Tibial nerve (tissue), 4 donors: ENCODE measurements around the gene INPP5E. TPM values are rescaled to one million over a fixed set of nuclear protein-coding genes. Genes with fewer than 3 reads are reported as not detected.

Source experiments
- DNase-seq, 2 donors: peaks; one replicate each; pipeline ENCODE4 v3.0.0-alpha.2; 2019; ENCODE audit warnings: low spot score in 2 of 2
- H3K27ac ChIP-seq, 4 donors: fragments of 200-600 bp; sonication (generic) in 3 of 4; one replicate each; pipeline ENCODE4 v1.5.1; 2017 to 2019; ENCODE audit warnings: mild to moderate bottlenecking in 1 of 4
- H3K27me3 ChIP-seq, 2 donors: fragments of 200-600 bp; sonication (generic) in 1 of 2; one replicate each; pipeline versions ENCODE4 v1.5.1 to v1.6.0; 2017 to 2019
- H3K36me3 ChIP-seq, 3 donors: fragments of 200-600 bp; sonication (generic); one replicate each; pipeline ENCODE4 v1.5.1; 2018 to 2019
- H3K4me1 ChIP-seq, 4 donors: fragments of 200-600 bp; sonication (generic) in 3 of 4; one replicate each; pipeline ENCODE4 v1.5.1; 2017 to 2019
- H3K4me3 ChIP-seq, 4 donors: fragments of 200-600 bp; sonication (generic) in 3 of 4; one replicate each; pipeline ENCODE4 v1.5.1; 2017 to 2019; ENCODE audit warnings: mild to moderate bottlenecking in 1 of 4, moderate library complexity in 1 of 4
- H3K9me3 ChIP-seq, 4 donors: fragments of 200-600 bp; sonication (generic) in 3 of 4; one replicate each; pipeline ENCODE4 v1.5.1; 2017 to 2019
- CTCF ChIP-seq, 5 experiments: fragments of 200-600 bp in 3 of 5; fragments of 450-650 bp in 2 of 5; sonication (generic) in 3 of 5; IDR thresholded peaks; one replicate each; pipeline ENCODE4 v1.5.1; 2016 to 2019; ENCODE audit warnings: antibody characterized with exemption in 5 of 5, mild to moderate bottlenecking in 3 of 5, moderate library complexity in 2 of 5
- EP300 ChIP-seq, 2 donors: sonication (generic); formaldehyde crosslinking; IDR thresholded peaks; one replicate each; pipeline ENCODE4 v1.6.1; 2017; ENCODE audit warnings: antibody characterized with exemption in 2 of 2, mild to moderate bottlenecking in 1 of 2
- POLR2A ChIP-seq, 2 donors: fragments of 450-650 bp; IDR thresholded peaks; one replicate each; pipeline ENCODE4 v1.6.1; 2017; ENCODE audit warnings: antibody characterized with exemption in 2 of 2, mild to moderate bottlenecking in 2 of 2, moderate library complexity in 2 of 2
- WGBS, 2 donors: methylation state at CpG; one replicate each; pipeline ENCODE4 v1.1.5; 2018; 5-methylcytosine and 5-hydroxymethylcytosine counted together
- total RNA-seq, 4 donors: library from RNA; depleted of rRNA; stranded (reverse); fragments of >200 nt; gene quantifications; one replicate each; pipeline ENCODE4 v1.1.0, GENCODE V29; 2016

INPP5E gene
- total RNA-seq, 4 donors from 2014 or later = 15.1 to 23.1 (median 18.6) TPM

- Histone ChIP-seq H3K27ac (no peak overlapping the region), H3K9me3 (no peaks in the 10 kb centered on the region), H3K4me1 (peaks cover 0 to 9% (median 0%) of the 10 kb centered on the region in 4 donors), H3K27me3 (no peaks in the 10 kb centered on the region), H3K36me3 (peaks cover 0 to 91% (median 8%) of the 10 kb centered on the region in 3 donors), H3K4me3 (no peak overlapping the region)
- no peak for DNase-seq
- TF ChIP-seq EP300 (IDR thresholded peaks at IDR 0.05) = no peak
- TF ChIP-seq POLR2A (IDR thresholded peaks at IDR 0.05) = no peak
- no peak for TF ChIP-seq CTCF (IDR thresholded peaks at IDR 0.05)
- 95% methylated on average over 14 to 16 of the region's 17 CpGs for WGBS, 2 donors
Measured at GRCh38 chr9:136380381-136380780, 59.3 kb downstream of the INPP5E start.

- Histone ChIP-seq H3K27me3 (no peaks in the 10 kb centered on the region), H3K27ac (no peak overlapping the region), H3K4me1 (peaks cover 0 to 9% (median 0%) of the 10 kb centered on the region in 4 donors), H3K36me3 (peaks cover 0 to 91% (median 8%) of the 10 kb centered on the region in 3 donors), H3K4me3 (no peak overlapping the region), H3K9me3 (no peaks in the 10 kb centered on the region)
- 79 to 91% methylated on average over 8 to 9 of the region's 11 CpGs for WGBS, 2 donors
- no peak for TF ChIP-seq POLR2A (IDR thresholded peaks at IDR 0.05)
- no peak for TF ChIP-seq CTCF (IDR thresholded peaks at IDR 0.05)
- no peak for TF ChIP-seq EP300 (IDR thresholded peaks at IDR 0.05)
- no peak for DNase-seq
Measured at GRCh38 chr9:136379891-136380290, 59.8 kb downstream of the INPP5E start.

GRCh38 chr9:136379401-136379800 is 60.2 kb downstream of the INPP5E start:
- Histone ChIP-seq H3K9me3 (no peaks in the 10 kb centered on the region), H3K4me1 (peaks cover 0 to 9% (median 0%) of the 10 kb centered on the region in 4 donors), H3K27ac (no peak overlapping the region), H3K27me3 (no peaks in the 10 kb centered on the region), H3K36me3 (peaks cover 0 to 90% (median 7%) of the 10 kb centered on the region in 3 donors), H3K4me3 (no peak overlapping the region)
- DNase-seq = no peak
- 83 to 88% methylated on average over 2 to 4 of the region's 11 CpGs for WGBS, 2 donors
- TF ChIP-seq EP300 (IDR thresholded peaks at IDR 0.05) (no peak), POLR2A (IDR thresholded peaks at IDR 0.05) (no peak), CTCF (IDR thresholded peaks at IDR 0.05) (no peak)

GRCh38 chr9:136379003-136379287 is 60.7 kb downstream of the INPP5E start:
- H3K27ac ChIP-seq = no peak overlapping the region
- TF ChIP-seq CTCF (IDR thresholded peaks at IDR 0.05) (no peak), POLR2A (IDR thresholded peaks at IDR 0.05) (no peak), EP300 (IDR thresholded peaks at IDR 0.05) (no peak)
- no peaks in the 10 kb centered on the region for H3K9me3 ChIP-seq
- DNase-seq = no peak
- peaks cover 0 to 9% (median 0%) of the 10 kb centered on the region in 4 donors for H3K4me1 ChIP-seq
- peaks cover 0 to 90% (median 2%) of the 10 kb centered on the region in 3 donors for H3K36me3 ChIP-seq
- H3K27me3 ChIP-seq = no peaks in the 10 kb centered on the region
- WGBS, 2 donors = 87 to 88% methylated on average over 8 to 12 of the region's 18 CpGs
- no peak overlapping the region for H3K4me3 ChIP-seq

Other genes with a start within 250 kb of the INPP5E start
- gene LHX3, start 234.7 kb downstream of the INPP5E start, total RNA-seq = not detected
- 10 to 100 TPM; 10.2 to 16.8 (median 11.8) TPM for gene QSOX2, start 194.0 kb downstream of the INPP5E start, total RNA-seq
- gene CCDC187, start 135.8 kb downstream of the INPP5E start, total RNA-seq = under 1 TPM in 1 of 4 donors, not detected in 3; 0.20 TPM
- 10 to 100 TPM; 28.8 to 95.1 (median 38.1) TPM for gene GPSM1, start 112.3 kb downstream of the INPP5E start, total RNA-seq
- 10 to 100 TPM; 49.4 to 79.5 (median 70.8) TPM for gene DNLZ, start 76.1 kb downstream of the INPP5E start, total RNA-seq
- 10 to 100 TPM in 1 of 4 donors, 1 to 10 TPM in 3; 3.1 to 19.8 (median 3.1) TPM for gene CARD9, start 66.2 kb downstream of the INPP5E start, total RNA-seq
- gene SNAPC4, start 39.7 kb downstream of the INPP5E start, total RNA-seq = 10 to 100 TPM in 1 of 4 donors, 1 to 10 TPM in 3; 7.0 to 21.0 (median 9.5) TPM
- gene ENTR1, start 29.2 kb downstream of the INPP5E start, total RNA-seq = 100 to 1,000 TPM in 1 of 4 donors, 10 to 100 TPM in 3; 52.6 to 101 (median 70.9) TPM
- 10 to 100 TPM; 35.6 to 42.0 (median 39.3) TPM for gene PMPCA, start 29.2 kb downstream of the INPP5E start, total RNA-seq
- 10 to 100 TPM; 45.8 to 67.5 (median 47.9) TPM for gene SEC16A, start 43.2 kb upstream of the INPP5E start, total RNA-seq
- 10 to 100 TPM; 29.3 to 65.4 (median 41.5) TPM for gene NOTCH1, start 106.2 kb upstream of the INPP5E start, total RNA-seq
- 100 to 1,000 TPM in 3 of 4 donors, 10 to 100 TPM in 1; 95.2 to 229 (median 179) TPM for gene EGFL7, start 223.1 kb upstream of the INPP5E start, total RNA-seq
- gene AGPAT2, start 247.6 kb upstream of the INPP5E start, total RNA-seq = 100 to 1,000 TPM in 3 of 4 donors, 10 to 100 TPM in 1; 79.6 to 292 (median 151) TPM